ENCODE data around the gene BFSP1.

BFSP1 gene

GRCh38 chr20:17465236-17465635 is 65.9 kb downstream of the BFSP1 start:
- no peak for DNase-seq (ENCODE audit: low read depth)

- DNase-seq (ENCODE audit: low read depth), result no peak
Observed at GRCh38 chr20:17463711-17464110, 67.5 kb downstream of the BFSP1 start.

GRCh38 chr20:17461941-17462340 is 69.2 kb downstream of the BFSP1 start:
- no peak for DNase-seq (ENCODE audit: low read depth)

GRCh38 chr20:17460119-17460518 is 71.1 kb downstream of the BFSP1 start:
- no peak for DNase-seq (ENCODE audit: low read depth)

GRCh38 chr20:17457588-17458190 is 73.5 kb downstream of the BFSP1 start:
- DNase-seq (ENCODE audit: low read depth), result peak; percentile 44

- DNase-seq (ENCODE audit: low read depth), result no peak
Observed at GRCh38 chr20:17457079-17457478, 74.1 kb downstream of the BFSP1 start.

- DNase-seq (ENCODE audit: low read depth), result no peak
Observed at GRCh38 chr20:17456279-17456678, 74.9 kb downstream of the BFSP1 start.

GRCh38 chr20:17453592-17453991 is 77.6 kb downstream of the BFSP1 start:
- DNase-seq (ENCODE audit: low read depth), result no peak

GRCh38 chr20:17452441-17452840 is 78.7 kb downstream of the BFSP1 start:
- DNase-seq (ENCODE audit: low read depth), result no peak

- no peak for DNase-seq (ENCODE audit: low read depth)
Observed at GRCh38 chr20:17449031-17449430, 82.1 kb downstream of the BFSP1 start.

GRCh38 chr20:17448071-17448470 is 83.1 kb downstream of the BFSP1 start:
- no peak for DNase-seq (ENCODE audit: low read depth)

- no peak for DNase-seq (ENCODE audit: low read depth)
Observed at GRCh38 chr20:17446171-17446570, 85.0 kb downstream of the BFSP1 start.

- DNase-seq (ENCODE audit: low read depth), result no peak
Observed at GRCh38 chr20:17445543-17445942, 85.6 kb downstream of the BFSP1 start.

- DNase-seq (ENCODE audit: low read depth), result no peak
Observed at GRCh38 chr20:17444091-17444490, 87.1 kb downstream of the BFSP1 start.

All from HS-5 (cell line).